Adipocyte (in vitro differentiated cells): ENCODE results near the gene IL1B.

Experiments
- DNase-seq: peaks from one replicate; pipeline ENCODE4 v3.0.0-alpha.2; 2015; ENCODE audit warnings: low read depth
- H3K27me3 ChIP-seq: replicated peaks from 2 replicates; pipeline ENCODE4 v1.7.0; 2013; ENCODE audit warnings: mild to moderate bottlenecking, low read length, moderate library complexity; ENCODE audit not compliant: control insufficient read depth, insufficient read depth
- H3K36me3 ChIP-seq: 2 replicates; pipeline ENCODE4 v1.7.0; 2013; ENCODE audit warnings: low read length, mild to moderate bottlenecking, moderate library complexity; ENCODE audit not compliant: control insufficient read depth, insufficient read depth, severe bottlenecking
- H3K4me1 ChIP-seq: 2 replicates; pipeline ENCODE4 v1.7.0; 2013; ENCODE audit warnings: mild to moderate bottlenecking, low read length, moderate library complexity; ENCODE audit not compliant: control insufficient read depth, insufficient read depth
- H3K4me3 ChIP-seq: 2 replicates; pipeline ENCODE4 v1.7.0; 2013; ENCODE audit warnings: mild to moderate bottlenecking, low read length, moderate library complexity
- H3K9ac ChIP-seq: 2 replicates; pipeline ENCODE4 v1.7.0; 2013; ENCODE audit warnings: mild to moderate bottlenecking, low read length, moderate library complexity
- H3K9me3 ChIP-seq: 2 replicates; pipeline ENCODE4 v1.7.0; 2013; ENCODE audit warnings: mild to moderate bottlenecking, low read length, moderate library complexity; ENCODE audit not compliant: control insufficient read depth

Gene IL1B

DNA sequence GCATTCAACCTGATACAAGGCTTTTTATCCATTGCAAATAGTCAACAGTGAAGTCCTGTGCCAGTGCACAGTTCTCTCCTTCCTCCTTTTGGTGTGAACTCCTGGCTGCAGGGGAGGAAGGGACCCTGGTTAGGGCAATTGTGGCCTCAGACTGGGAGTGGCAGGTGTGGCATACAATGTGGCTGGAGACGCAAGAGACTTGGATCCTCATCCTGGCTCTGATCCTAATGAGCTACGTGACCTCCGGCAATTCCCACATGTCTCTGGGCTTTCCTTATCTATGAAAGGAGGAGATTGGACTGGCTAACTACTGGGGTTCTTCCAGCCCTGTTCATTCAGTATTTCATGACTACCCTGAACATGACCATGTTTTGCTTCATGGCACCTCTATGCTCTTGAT is 41.7 kb downstream of the IL1B start:
- peaks cover 3% of the 10 kb centered on the region for H3K9me3 ChIP-seq
- peaks cover 21% of the 10 kb centered on the region for H3K4me1 ChIP-seq
- H3K9ac ChIP-seq = no peak overlapping the region
- no peak for DNase-seq
- H3K36me3 ChIP-seq = no peaks in the 10 kb centered on the region
- no peak overlapping the region for H3K4me3 ChIP-seq
- no peaks in the 10 kb centered on the region for H3K27me3 ChIP-seq

DNA sequence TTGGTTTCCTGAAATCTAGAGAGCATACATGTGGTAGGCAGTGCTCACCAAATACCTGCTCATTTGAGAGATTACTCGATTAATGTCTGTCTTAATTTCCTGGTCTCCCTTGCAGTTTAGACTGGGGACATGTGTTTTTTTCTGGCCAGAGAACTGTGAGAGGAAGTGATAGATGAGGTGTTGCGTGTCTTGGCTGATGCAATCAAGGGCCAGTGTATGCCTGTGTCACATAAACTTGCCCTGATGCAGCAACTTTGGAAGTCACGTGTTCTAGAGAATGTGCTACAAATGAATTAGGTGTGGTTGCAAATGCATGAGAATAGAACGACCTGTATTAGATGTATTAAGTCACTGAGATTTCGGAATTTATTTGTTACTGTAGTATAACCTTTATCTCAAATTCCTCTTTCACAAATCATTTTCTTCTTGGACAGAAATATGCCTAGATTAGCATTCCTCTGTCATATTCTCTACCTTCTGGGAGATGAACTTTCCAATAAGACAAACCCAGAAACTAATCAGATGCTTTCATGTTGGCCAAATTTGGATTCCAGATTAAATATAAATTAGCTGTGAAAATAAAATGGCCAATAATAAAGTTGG is 42.3 kb downstream of the IL1B start:
- DNase-seq = peak; percentile 35
- Histone ChIP-seq H3K9ac (peak overlapping the region; percentile 22), H3K9me3 (no peaks in the 10 kb centered on the region), H3K4me1 (peaks cover 21% of the 10 kb centered on the region), H3K27me3 (no peaks in the 10 kb centered on the region), H3K4me3 (no peak overlapping the region), H3K36me3 (no peaks in the 10 kb centered on the region)

DNA sequence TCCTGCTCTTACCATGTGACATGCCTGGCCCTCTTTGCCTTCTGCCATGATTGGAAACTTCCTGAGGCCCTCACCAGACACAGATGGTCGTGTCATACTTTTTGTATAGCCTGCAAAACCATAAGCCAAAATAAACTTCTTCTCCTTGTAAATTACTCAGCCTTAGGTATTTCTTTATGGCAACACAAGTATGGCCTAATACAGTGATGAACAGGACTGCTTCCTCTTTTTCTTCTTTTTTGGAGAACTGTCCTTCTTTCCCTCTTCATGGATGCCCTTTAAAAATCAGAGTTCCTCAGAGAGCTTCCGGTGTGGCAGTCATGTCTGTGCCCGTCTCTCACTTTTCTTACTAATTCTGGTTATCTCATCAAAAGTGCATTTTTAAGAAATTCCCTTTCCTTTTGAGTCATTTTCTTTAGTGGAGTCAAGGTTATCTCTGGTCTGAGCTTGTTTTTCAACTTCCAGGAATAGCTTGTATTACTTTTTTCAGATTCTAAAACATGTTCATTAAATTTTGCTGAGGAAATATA is 43.1 kb downstream of the IL1B start:
- Histone ChIP-seq H3K9ac (peak overlapping the region; percentile 22), H3K27me3 (no peaks in the 10 kb centered on the region), H3K9me3 (no peaks in the 10 kb centered on the region), H3K4me3 (no peak overlapping the region), H3K36me3 (no peaks in the 10 kb centered on the region), H3K4me1 (peaks cover 21% of the 10 kb centered on the region)
- no peak for DNase-seq

DNA sequence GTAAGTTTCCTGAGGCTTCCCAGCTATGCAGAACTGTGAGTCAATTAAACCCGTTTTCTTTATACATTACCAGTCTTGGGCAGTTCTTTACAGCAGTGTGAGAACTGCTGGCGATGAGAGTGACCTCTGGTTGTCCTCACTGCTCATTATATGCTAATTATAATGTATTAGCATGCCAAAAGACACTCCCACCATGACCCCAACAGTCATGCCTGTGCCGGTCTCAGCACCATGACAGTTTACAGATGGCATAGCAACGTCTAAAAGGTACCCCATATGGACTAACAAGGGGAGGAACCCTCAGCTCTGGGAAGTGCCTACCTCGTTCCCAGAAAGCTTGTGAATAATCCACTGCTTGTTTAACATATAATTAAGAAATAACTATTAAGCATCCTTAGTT is 44.2 kb downstream of the IL1B start:
- H3K27me3 ChIP-seq = no peaks in the 10 kb centered on the region
- DNase-seq = no peak
- no peak overlapping the region for H3K9ac ChIP-seq
- H3K36me3 ChIP-seq = no peaks in the 10 kb centered on the region
- H3K9me3 ChIP-seq = no peaks in the 10 kb centered on the region
- no peak overlapping the region for H3K4me3 ChIP-seq
- peaks cover 21% of the 10 kb centered on the region for H3K4me1 ChIP-seq

DNA sequence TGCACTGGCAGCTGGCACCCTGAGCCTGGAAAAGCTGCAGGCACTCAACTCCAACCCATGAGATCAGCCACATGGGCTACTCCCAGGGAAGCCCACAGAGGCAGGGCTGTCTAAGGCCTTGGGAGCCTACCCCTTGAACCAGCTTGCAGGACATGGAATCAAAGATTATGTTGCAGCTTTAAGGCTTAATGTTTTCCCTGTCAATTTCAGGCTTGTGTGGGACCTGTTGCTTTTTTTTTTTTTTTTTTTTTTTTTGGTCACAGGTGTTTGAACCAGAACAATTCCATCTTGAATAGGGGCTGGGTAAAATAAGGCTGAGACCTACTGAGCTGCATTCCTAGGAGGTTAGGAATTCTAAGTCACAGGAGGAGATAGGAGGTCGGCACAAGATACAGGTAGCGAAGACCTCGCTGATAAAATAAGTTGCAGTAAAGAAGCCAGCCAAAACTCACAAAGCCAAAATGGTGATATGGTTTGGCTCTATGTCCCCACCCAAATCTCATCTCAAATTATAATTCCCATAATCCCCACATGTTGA is 44.8 kb downstream of the IL1B start:
- DNase-seq = no peak
- Histone ChIP-seq H3K27me3 (no peaks in the 10 kb centered on the region), H3K36me3 (no peaks in the 10 kb centered on the region)

DNA sequence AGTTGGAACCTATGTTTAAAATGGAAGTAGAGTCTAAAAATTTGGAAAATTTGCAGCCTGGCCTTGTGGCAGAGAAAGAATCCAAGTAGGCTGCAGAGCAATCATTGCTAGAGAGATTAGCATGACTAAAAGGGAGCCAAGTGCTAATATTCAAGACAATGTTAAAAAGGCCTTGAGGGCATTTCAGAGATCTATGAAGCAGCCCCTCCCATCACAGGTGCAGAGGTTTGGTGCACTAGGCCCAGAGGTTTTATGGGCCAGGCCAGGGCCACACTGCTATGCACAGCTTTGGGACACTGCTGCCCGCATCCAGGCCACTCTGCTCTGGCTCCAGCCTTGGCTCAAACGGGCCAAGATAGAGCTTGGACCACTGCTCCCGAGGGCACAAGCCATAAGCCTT is 45.6 kb downstream of the IL1B start:
- no peaks in the 10 kb centered on the region for H3K27me3 ChIP-seq
- no peak for DNase-seq
- no peaks in the 10 kb centered on the region for H3K9me3 ChIP-seq
- no peaks in the 10 kb centered on the region for H3K36me3 ChIP-seq
- H3K4me1 ChIP-seq = peaks cover 21% of the 10 kb centered on the region
- H3K9ac ChIP-seq = no peak overlapping the region
- H3K4me3 ChIP-seq = no peak overlapping the region

More for the DNA sequence above, 44.8 kb downstream of the IL1B start:
- no peak overlapping the region for H3K9ac ChIP-seq
- peaks cover 21% of the 10 kb centered on the region for H3K4me1 ChIP-seq
- no peaks in the 10 kb centered on the region for H3K9me3 ChIP-seq
- H3K4me3 ChIP-seq = no peak overlapping the region

DNA sequence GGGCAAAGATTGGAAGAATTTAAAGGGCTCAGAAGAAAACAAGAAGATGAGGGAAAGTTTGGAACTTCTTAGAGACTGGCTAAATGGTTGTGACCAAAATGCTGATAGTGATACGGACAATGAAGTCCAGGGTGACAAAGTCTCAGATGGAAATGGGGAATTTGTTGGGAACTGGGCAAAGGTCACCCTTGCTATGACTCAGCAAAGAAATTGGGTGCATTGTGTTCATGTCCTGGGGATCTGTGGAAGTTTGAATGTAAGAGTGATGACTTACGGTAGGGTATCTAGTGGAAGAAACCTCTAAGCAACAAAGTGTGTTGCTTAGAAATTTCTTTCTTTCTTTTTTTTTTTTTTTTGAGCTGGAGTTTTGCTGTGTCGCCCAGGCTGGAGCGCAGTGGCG is 46.3 kb downstream of the IL1B start:
- H3K27me3 ChIP-seq = no peaks in the 10 kb centered on the region
- no peaks in the 10 kb centered on the region for H3K9me3 ChIP-seq
- no peak overlapping the region for H3K4me3 ChIP-seq
- no peak for DNase-seq
- peaks cover 21% of the 10 kb centered on the region for H3K4me1 ChIP-seq
- no peaks in the 10 kb centered on the region for H3K36me3 ChIP-seq
- H3K9ac ChIP-seq = no peak overlapping the region

DNA sequence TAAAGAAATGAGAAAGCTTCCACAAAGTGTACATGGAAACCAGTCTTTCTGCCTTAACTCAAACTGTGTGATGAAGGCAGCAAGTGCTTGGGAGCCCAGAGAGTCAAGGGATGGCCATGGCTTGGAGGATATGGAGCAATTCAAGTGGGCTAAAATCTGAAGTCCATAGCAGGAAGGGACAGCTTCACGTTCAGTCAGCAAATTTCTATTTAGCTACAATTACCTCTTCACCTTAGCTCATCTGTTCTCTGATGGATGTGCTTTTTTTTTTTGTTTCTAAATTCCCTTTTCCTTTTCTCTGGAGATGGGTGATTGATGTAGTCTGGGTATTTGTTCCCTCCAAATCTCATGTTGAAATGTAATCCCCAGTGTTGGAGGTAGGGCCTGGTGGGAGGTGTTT is 47.4 kb downstream of the IL1B start:
- no peaks in the 10 kb centered on the region for H3K36me3 ChIP-seq
- H3K9me3 ChIP-seq = no peaks in the 10 kb centered on the region
- no peak overlapping the region for H3K9ac ChIP-seq
- no peak for DNase-seq
- H3K4me3 ChIP-seq = no peak overlapping the region
- peaks cover 17% of the 10 kb centered on the region for H3K4me1 ChIP-seq
- no peaks in the 10 kb centered on the region for H3K27me3 ChIP-seq

DNA sequence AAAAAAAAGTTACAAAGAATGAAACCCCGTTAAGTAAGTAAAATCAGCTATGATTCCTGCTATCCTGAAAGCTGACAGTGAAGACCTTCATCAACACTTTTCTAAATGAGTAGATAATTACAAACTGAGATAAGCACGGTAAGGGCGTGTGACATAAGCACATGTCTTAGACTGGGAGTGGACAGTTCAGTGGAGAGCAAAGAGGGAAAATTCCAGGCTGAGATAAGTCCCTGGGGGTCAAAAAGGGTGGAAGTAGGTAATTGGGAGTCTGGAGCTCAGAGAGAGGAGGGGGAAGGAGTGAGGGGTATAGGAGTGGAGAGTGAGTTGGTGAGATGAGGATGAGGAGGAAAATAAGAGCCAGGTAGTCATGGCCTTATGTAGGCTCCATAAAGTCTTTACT is 47.9 kb downstream of the IL1B start:
- H3K4me1 ChIP-seq = peaks cover 14% of the 10 kb centered on the region
- no peak overlapping the region for H3K4me3 ChIP-seq
- H3K27me3 ChIP-seq = no peaks in the 10 kb centered on the region
- H3K9ac ChIP-seq = no peak overlapping the region
- DNase-seq = no peak
- no peaks in the 10 kb centered on the region for H3K36me3 ChIP-seq
- H3K9me3 ChIP-seq = no peaks in the 10 kb centered on the region

DNA sequence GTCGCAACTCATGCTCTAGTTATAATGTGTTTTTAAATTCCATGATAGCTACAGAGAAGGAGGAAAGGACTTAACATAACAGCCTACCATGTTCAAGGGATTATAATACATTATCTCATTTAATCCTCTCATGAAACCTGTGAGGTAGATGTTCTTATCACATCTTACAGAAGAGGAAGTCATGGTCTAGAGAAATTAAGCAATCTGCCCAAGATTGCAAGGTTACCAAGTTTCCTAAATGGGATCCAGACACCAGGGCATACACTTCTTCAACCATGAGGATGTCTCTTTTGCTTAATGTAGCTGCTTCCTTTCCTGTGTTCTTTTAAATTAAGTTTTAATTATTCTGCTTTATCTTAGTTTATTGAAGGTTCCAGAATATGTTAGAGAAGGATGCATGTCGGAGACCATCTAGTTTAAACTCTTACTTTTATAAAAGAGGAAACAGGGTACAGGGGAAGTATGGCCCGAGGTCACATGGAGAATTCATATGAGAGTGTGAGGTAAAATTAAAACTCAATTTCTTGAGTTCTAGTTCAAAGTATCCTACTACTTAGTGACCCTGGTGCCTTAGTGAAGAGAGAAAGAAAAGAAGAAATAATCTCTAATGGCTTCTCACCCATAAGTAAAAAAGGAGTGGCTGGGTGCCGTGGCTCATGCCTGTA is 48.7 kb downstream of the IL1B start:
- Histone ChIP-seq H3K36me3 (no peaks in the 10 kb centered on the region), H3K4me1 (peaks cover 8% of the 10 kb centered on the region), H3K9ac (no peak overlapping the region), H3K9me3 (no peaks in the 10 kb centered on the region), H3K4me3 (no peak overlapping the region), H3K27me3 (no peaks in the 10 kb centered on the region)
- no peak for DNase-seq

DNA sequence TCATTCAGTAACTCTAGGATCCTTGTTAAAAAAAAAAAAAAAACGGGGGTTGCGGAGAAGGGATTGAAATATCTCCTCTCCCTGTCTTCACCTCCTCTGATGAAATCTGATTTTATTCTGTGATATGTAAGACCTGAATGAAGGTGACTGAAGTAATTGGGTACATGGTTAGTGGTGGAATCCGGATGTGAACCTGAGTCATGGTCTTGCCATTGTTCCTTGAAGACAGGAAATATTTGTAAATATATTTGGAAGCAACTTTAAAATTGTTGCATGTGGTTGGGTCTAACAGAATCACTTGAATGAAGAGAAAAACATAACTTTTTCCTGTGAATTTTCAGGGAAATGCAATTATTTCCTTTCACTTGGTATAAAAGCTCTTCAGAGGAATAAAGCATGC is 49.3 kb downstream of the IL1B start:
- H3K27me3 ChIP-seq = no peaks in the 10 kb centered on the region
- H3K9me3 ChIP-seq = no peaks in the 10 kb centered on the region
- H3K4me3 ChIP-seq = no peak overlapping the region
- H3K9ac ChIP-seq = no peak overlapping the region
- no peaks in the 10 kb centered on the region for H3K36me3 ChIP-seq
- peaks cover 8% of the 10 kb centered on the region for H3K4me1 ChIP-seq
- no peak for DNase-seq
